ENCODE measurements around the gene SUFU. TPM values are rescaled to one million over a fixed set of nuclear protein-coding genes. Genes with fewer than 3 reads are reported as not detected.
"Not testable (repeated sequence)": the region's sequence is repeated elsewhere in the genome, so short reads cannot be mapped to it uniquely, and the experiment has no call there.

Gene SUFU
- total RNA-seq, 1 experiment from 2014 or later = 4.6 TPM

DNA sequence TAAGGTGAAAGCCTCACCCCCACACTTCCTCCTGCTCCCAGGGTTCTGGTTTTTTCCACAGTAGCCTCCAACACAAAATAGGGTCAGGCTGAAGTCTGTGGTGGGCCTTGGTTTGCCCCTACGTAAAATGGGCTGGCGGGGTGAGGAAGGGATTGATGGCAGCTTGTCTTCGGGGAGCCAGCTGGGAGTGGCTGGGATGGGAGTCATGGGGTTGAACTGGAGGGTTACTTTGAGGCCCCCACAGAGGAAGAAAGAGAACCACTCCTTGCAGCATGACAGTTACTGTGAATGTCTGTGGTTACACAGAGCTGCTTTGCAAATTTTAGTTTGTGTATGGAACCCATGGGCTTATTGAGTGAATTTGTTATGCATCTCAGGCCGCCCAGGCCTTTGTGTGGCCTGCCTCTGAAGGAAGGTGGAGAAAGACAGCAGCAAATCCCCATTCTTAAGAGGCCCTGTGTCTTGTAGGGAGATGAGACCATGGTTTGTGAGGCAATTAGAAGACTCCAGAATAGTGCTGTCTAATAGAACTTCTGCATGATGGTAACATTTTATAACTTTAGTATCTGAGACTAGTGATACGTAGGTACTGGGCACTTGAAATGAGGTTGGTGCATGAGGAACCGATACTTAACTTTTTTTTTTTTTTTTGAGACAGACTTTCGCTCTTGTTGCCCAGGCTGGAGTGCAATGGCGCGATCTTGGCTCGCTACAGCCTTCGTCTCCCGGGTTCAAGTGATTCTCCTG lies 148.6 kb downstream of the SUFU start:
- no peak for DNase-seq (ENCODE audit: low read depth)

DNA sequence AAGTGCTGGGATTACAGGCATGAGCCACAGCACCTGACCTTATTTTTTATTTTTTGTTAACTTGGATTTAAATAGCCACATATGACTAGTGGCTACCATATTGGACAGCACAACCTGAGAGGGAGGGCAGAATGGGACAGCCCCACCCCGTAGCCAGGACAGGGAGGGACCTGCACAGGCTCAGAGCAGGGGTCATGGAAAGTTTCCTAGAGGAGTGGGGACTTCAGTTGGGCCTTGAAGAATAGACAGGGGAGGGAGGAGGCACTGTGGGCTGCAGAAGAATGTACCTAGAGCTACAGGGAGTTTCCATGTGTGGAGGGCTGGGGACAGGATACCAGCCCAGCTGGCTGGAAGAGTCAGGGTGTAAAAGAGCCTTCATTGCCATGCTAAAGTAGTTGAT lies 149.3 kb downstream of the SUFU start:
- no peak for DNase-seq (ENCODE audit: low read depth)

DNA sequence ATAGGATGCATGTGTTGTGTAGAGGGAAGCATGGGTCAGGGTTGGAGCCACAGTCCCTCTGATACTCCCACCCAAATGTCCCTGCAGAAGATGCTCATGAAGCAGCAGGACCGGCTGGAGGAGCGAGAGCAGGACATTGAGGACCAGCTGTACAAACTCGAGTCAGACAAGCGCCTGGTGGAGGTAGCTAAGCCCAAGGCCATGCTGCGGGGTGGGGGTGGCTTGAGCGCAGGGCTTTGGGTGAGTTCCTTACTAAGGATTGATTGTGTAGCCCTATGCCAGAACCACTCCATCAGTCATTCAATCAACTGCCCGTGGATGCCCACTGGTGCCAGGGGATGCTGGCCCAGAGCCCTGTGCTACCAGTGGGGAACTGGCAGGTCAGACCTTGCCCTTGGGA lies 150.8 kb downstream of the SUFU start:
- no peak for DNase-seq (ENCODE audit: low read depth)

DNA sequence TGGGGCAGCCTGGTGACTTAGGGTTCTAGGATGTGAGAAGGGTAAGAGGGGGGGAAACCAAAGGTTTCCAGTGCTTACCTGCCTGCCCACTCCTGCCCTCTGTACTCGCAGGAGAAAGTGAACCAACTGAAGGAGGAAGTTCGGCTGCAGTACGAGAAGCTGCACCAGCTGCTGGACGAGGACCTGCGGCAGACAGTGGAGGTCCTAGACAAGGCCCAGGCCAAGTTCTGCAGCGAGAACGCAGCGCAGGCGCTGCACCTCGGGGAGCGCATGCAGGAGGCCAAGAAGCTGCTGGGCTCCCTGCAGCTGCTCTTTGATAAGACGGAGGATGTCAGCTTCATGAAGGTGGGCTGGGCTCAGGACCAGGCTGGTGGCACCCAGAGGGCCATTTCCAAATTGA lies 151.2 kb downstream of the SUFU start:
- DNase-seq (ENCODE audit: low read depth) = no peak

DNA sequence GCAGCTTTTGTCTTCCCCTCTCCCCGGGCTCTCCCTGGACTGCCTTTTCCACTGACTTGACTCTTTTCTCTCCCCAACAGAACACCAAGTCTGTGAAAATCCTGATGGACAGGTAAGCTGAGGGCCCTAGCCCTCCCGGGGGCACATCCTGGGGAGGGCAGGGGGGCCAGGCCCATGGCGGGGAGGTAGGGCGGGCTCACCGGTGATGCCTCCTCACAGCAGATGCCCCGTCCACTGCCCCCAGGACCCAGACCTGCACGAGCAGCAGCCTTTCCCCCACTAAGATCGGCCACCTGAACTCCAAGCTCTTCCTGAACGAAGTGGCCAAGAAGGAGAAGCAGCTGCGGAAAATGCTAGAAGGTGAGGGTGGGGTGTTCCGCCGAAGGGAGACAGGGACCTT lies 152.3 kb downstream of the SUFU start:
- no peak for DNase-seq (ENCODE audit: low read depth)

DNA sequence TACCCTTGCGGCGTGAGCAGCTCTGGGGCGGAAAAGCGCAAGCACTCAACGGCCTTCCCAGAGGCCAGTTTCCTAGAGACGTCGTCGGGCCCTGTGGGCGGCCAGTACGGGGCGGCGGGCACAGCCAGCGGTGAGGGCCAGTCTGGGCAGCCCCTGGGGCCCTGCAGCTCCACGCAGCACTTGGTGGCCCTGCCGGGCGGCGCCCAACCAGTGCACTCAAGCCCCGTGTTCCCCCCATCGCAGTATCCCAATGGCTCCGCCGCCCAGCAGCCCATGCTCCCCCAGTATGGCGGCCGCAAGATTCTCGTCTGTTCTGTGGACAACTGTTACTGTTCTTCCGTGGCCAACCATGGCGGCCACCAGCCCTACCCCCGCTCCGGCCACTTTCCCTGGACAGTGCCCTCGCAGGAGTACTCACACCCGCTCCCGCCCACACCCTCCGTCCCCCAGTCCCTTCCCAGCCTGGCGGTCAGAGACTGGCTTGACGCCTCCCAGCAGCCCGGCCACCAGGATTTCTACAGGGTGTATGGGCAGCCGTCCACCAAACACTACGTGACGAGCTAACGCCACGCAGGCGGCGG lies 153.1 kb downstream of the SUFU start:
- no peak for DNase-seq (ENCODE audit: low read depth)

DNA sequence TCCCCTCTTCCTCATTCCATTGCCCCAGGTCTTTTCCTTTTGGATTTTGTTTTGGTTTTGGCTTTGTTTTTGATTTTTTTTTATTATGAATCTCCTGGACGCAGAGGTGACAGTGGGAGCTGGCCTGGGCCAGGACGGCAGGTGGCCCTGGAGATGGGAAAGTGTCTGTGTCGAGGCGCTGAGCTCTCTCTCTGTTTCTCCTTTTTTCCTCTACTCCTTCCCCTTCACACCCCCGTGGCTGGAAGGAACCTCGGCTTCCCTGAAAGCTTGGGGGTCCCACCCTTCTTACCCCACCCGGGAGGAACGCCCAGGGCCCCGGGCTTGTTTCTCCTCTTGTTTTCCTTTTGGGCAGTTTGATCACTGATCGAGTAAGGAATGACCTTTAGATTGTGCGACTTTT lies 153.7 kb downstream of the SUFU start:
- DNase-seq (ENCODE audit: low read depth) = no peak

DNA sequence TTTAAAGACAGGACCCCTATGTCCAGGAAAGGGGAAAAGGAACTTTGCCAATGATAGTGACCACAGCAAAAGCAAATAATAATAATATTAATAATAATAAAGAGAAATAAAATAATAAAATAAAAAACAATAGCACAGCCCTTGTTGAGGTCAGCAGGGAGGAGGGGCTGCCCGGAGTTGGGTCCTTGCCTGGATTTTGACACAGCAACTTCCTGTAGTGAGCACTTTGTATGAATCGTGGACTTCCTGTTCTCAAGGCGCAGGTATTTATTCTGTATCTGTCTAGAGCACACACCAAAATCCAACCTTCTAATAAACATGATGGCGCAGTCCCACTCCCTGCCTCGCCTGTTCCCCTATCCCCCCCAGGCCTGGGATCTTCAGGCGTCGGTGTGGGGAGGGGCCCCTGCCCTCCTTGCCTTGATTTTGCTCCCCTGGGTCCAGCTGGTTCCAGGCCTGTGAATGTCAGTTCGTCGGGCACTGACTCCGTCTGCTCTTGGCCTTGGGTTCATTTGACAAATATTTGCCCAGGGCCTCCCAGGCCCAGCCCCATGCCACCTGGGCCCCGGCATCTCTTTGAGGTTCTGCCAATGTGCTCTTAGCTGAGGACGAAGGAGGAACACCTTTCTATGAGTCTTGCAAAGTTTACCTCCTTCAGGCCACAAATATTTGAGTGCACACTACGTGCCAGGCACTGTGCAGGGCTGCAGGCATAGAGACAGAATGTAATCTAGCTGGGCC lies 154.4 kb downstream of the SUFU start:
- no peak for DNase-seq (ENCODE audit: low read depth)

DNA sequence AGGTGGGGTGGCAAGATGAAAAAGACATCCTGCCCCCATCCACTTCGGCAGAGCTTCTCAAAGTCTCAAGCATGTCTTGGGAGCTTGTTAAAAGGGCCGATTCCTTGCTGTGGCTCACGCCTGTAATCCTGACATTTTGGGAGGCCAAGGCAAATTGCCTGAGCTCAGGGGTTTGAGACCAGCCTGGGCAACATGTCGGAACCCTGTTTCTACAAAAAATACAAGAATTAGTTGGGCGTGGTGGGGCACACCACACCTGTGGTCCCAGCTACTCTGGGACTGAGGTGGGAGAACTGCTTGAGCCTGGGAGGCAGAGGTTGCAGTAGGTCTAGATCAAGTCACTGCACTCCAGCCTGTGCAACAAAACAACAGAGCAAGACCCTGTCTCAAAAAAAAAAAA lies 155.0 kb downstream of the SUFU start:
- no peak for DNase-seq (ENCODE audit: low read depth)

DNA sequence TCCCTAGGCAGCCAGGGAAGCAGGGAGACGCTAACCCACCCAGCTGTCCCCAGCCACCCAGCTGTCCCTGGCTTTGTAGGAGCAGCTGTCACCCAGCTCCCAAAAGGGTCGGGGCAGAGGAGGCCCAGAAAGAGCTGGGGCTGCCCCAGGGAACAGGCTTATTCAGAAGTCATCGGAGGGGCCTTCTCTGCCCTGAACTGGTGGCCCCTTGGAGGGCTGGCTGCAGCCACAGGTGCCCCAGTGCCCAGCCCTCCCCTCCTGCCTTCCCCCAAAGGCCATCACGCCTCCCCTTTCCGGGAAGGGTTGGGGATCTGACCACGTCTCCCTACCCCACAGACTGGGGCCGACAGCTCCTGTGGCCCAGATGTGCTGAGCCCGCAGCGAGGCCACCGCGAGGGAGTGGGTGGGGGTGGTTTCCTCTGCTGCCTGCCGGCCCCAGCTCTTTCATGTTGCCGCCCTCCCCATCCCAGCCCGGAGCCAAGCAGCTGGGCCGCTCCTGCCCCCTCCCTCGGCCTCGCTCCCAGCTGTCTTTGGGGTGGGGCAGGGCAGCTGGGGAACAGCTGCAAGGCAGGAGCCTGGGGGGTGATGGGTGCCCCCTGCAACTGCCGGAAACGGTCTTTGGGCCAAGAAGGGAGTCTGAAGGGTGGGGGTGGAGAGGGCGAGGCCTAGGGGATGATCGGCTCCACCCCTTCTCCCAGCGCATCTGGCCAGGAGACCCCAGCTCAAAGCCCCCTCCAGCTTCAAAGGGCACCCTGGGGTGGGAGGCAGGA lies 157.3 kb downstream of the SUFU start:
- no peak for DNase-seq (ENCODE audit: low read depth)

DNA sequence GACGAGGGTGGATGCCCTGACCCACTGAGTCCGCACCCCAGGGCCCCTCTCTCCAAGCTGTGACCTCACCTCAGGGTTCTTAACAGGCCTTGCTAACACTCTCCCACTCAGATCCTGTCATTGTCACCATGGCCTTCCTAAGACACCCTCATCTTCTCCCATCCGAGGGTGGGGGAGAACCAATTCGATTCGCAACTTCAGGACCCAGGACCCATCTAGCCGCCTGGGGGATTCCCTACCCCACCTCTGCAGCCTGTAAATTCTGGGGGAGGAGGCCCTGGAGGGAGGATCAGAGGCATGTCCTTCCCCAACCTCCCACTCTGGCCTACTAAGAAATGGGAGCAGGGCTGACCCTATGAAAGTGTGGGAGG lies 157.9 kb downstream of the SUFU start:
- no peak for DNase-seq (ENCODE audit: low read depth)

DNA sequence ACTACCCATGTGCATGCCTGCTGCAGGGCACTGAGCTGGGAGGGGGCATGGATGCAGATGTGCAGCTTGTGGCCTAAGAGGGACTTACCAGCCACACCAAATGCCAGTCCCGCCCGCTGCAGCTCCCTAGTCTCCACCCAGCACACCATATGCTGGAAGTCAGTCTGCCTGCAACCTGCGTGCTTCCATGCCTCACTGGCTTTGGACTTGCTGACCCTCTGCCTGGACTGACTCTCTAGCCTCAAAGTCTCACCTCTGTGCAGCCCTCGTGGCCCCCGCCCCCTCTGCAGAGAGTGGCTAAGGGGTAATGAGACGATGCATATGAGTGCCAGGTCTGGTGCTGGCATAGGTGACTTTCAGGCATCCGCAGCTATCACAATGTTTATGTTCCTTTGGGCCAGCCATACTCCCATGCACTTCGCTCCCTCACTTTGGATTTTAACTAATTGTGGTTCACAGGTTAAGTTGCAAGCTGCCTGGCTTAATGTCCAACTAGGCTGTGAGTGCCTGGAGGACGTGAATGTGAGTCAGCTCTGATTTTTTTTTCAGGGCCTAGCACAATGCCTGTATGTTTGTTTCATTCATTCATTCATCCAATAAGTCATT lies 162.2 kb downstream of the SUFU start:
- DNase-seq (ENCODE audit: low read depth) = no peak

DNA sequence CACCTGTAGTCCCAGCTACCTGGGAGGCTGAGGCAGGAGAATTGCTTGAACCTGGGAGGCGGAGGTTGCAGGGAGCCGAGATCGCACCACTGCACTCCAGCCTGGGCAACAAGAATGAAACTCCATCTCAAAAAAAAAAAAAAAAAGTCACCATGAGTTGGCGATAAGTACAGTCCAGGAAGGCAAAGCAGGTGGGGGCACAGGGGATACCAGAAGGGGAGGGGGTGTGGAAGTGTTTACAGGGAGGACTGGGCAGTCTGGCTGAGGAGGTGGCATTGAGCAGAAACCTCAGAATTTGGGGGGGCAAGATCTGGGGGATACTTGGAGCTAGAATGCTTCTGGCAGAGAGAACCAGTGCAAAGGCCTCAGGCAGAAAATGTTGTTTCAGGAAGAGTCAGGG lies 163.6 kb downstream of the SUFU start:
- not testable (repeated sequence) for DNase-seq (ENCODE audit: low read depth)

DNA sequence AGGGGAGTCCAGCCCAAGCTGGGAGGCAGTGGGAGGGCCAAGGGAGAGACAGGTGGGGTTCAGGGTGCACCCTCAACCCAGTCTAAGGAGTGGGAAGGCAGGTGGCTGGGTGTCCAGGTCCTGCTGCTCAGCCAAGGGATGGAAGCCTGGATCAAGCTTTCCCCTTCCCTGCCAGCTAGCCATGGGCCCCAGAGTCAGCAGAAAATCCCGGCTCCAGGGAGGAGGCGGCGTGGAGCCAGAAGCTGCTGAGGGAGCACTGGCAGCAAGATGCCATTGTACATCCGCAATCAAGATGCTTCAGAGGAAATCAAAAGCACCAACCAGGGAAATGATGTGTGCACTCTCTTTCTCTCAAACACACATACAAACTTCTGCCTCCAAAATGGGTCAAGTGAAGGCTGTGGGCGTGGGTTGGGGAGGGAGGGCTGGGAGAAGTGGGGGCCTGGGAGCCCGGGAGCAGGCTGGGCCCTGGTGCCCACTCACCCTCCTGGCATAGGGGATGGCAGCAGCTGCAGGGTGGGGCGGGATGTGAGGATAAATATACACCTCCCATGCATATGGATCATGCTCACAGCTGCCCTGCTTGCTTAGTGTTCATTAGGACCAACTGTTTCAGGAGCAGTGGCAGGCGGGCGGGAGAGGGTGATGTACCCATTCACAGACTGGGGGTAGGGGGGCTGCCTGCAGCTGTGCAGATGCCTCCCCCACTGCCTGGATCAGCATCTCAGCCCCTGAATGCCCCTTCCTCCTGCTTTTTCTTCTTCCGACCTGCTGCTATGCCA lies 164.7 kb downstream of the SUFU start:
- DNase-seq (ENCODE audit: low read depth) = no peak

DNA sequence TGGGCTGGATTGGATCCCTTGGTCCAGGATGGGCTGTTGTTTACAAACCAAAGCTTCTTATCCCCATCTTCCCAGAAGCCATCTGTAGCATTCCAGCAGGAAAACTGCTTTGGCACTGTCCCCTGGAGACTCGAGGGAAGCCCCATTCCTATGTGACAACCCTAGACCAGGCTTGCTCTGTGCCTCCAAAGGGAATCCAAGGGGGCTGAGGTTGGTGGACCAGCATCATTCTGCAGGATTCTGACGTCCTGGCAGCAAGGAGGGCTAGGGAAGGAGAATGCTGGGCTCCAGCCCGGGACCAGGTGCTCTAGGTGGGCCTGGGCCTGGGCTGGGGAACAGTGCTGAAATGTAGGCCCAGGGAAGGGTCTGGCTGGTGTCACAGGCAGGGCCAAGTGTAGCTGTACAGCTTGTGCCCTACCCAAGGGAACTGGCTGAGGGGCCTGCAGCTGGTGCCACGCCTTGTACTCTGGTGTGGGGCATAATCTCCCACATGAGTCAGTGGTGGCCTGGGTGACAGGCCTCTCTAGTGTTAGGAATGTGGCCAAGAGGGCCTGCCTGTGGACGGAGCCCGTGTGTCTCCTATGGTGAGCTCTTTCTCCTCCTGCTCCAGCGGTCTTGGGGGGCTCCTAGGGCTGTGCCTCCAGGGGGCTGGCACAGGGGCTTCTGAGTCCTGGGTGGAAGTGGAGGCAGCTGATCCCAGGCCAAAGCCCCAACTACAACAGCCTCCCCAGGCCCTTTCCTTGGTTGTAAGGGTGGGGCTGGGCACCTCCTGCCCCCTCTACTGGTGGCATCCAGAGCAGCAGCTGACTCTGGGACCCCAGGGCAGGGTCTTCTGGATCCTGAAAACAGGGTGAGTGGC lies 165.7 kb downstream of the SUFU start:
- DNase-seq (ENCODE audit: low read depth) = peak; percentile 74

DNA sequence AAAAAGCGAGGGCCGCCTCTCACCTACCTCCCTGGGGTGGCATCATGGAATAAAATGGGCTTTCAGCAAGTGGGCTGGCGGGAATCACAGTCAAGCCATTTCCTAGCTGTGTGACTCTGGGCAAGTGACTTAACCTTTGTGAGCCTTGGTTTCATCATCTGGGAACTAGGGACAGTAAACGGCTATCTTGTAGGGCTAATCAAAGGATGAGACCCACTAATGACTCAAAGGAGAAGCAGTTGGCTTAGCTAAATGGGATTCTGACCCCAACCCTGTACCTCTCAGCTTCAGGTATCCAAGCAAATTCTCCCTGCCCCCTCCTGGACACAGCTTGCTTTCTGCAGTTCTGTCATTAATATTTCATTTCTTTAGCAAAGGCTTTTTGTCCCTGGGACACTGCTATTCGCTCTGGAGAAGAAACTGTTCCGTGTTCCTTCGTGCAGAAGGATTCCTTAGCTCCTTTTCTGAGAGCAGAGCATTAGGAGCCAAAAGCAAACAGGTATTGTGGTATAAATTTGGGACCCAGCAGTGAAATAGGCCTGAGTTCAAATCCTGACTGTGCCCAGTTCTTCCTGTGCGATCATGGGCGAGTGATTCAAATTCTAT lies 166.4 kb downstream of the SUFU start:
- no peak for DNase-seq (ENCODE audit: low read depth)

DNA sequence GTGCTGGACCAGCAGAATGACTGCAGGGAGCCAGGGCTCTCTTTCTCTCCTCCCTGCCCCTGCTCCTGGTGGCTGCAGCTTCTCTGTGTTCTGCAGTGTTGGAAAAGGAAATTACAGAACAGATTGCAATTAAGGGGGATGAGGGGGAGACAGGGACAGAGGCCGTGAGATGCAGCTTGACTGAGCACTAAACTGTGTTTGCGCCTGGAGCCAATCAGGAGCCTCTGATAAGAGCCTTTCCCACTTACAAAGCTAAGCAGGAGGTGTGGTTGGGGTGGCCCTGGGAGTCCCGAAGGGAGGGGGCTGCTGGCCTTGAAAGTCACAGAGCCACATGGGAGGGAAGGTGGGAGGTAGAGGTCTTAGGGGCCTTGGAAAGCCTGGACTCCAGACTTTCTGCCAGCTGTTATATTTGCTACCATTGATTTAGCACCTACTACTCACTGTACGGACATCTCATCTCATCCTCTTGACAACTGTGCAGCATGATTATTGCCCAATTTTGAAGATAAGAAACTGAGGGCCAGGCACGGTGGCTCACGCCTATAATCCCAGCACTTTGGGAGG lies 167.2 kb downstream of the SUFU start:
- DNase-seq (ENCODE audit: low read depth) = no peak

DNA sequence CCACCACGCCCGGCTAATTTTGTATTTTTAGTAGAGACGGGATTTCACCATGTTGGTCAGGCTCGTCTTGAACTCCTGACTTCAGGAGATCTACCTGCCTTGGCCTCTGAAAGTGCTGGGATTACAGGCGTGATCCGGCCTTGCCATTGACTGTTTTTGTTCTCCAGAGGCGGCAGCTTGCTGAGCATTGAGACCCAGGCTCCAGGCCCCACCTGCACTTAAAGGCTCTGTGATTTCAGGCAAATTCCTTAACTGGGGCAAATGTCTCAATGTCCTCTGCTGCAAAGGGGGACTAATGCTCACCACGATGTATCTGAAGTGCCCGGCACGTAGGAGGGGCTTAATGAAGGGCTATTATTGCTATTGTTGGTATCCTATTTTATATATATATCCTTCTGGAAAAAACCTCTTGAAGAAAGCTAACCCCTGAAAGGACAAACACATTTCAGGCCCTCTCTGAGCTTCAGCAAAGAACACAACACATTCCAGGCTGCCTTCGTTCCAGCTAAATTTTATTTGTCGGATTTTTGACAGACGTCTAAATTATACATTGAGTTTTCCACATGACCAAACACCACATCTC lies 169.6 kb downstream of the SUFU start:
- DNase-seq (ENCODE audit: low read depth) = no peak
